Measurements from ENCODE around the gene SPATA2. TPM values are rescaled to one million over a fixed set of nuclear protein-coding genes. Genes with fewer than 3 reads are reported as not detected.
A peak's percentile ranks its signal among the peaks of the same experiment; 100 is the strongest.
"Not testable (repeated sequence)": the region's sequence is repeated elsewhere in the genome, so short reads cannot be mapped to it uniquely, and the experiment has no call there.

SPATA2 gene, protein sequence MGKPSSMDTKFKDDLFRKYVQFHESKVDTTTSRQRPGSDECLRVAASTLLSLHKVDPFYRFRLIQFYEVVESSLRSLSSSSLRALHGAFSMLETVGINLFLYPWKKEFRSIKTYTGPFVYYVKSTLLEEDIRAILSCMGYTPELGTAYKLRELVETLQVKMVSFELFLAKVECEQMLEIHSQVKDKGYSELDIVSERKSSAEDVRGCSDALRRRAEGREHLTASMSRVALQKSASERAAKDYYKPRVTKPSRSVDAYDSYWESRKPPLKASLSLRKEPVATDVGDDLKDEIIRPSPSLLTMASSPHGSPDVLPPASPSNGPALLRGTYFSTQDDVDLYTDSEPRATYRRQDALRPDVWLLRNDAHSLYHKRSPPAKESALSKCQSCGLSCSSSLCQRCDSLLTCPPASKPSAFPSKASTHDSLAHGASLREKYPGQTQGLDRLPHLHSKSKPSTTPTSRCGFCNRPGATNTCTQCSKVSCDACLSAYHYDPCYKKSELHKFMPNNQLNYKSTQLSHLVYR
- total RNA-seq = 8.0 to 8.8 TPM (median 8.1 TPM) in 3 replicates

DNA sequence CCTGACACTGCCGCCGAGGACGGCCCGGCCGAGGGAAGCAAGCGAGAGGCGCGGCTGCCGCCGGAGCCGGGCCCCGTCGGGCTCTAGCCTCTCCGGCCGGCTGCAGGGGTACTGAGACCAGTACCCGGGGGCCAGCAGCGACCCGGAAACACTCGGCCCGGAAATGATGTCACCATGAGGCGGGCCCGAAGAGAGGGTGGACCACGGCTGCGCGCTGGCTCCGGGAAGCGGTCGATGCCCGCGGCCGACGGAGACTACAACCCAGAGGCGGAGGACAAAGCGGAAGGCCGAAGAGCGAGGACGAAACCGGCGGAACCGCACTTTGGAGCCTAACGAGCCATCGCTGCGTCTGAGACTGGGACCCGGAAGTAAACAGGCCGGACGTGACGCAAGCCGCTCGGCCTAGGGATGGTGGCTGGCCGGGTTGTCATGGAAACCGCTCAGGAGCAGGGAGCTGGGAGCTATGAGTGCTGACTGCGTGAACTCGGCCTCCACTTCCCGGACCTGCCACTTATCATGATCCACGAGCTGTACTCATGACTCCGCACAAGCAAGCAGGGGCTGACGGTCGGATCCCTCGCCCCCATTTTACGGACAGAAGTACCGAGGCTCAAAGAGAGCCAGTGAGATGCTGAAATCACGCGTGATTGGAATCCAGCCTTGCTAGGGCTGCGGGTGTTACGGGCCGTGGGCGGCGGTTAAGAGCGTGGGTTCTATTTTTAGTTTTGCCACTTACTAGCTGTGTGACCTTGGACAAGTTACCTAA is at the start of gene SPATA2:
Gene SPATA2, minus strand, starts transcription at position 150 of the 766 bp plus-strand sequence. CDS start 7,039 bp downstream, outside the sequence.
- Mint-ChIP-seq H3K9me3 (no peaks in the 10 kb centered on the region), H3K27ac (peak within 1 kb of the TSS; percentile 100), H3K4me1 (peaks cover 24% of the 10 kb centered on the region), H3K27me3 (ENCODE audit: low read depth) (no peaks in the 10 kb centered on the region), H3K36me3 (no peaks in the 10 kb centered on the region), H3K4me3 (peak within 1 kb of the TSS; percentile 99)
- TF ChIP-seq, protein P1, sequence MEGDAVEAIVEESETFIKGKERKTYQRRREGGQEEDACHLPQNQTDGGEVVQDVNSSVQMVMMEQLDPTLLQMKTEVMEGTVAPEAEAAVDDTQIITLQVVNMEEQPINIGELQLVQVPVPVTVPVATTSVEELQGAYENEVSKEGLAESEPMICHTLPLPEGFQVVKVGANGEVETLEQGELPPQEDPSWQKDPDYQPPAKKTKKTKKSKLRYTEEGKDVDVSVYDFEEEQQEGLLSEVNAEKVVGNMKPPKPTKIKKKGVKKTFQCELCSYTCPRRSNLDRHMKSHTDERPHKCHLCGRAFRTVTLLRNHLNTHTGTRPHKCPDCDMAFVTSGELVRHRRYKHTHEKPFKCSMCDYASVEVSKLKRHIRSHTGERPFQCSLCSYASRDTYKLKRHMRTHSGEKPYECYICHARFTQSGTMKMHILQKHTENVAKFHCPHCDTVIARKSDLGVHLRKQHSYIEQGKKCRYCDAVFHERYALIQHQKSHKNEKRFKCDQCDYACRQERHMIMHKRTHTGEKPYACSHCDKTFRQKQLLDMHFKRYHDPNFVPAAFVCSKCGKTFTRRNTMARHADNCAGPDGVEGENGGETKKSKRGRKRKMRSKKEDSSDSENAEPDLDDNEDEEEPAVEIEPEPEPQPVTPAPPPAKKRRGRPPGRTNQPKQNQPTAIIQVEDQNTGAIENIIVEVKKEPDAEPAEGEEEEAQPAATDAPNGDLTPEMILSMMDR (IDR thresholded peaks at IDR 0.05; ENCODE audit: unreplicated experiment) = no peak
- peak; percentile 91 to 92 for DNase-seq (ENCODE audit: low spot score in 2 of 2, unreplicated experiment in 2 of 2)

DNA sequence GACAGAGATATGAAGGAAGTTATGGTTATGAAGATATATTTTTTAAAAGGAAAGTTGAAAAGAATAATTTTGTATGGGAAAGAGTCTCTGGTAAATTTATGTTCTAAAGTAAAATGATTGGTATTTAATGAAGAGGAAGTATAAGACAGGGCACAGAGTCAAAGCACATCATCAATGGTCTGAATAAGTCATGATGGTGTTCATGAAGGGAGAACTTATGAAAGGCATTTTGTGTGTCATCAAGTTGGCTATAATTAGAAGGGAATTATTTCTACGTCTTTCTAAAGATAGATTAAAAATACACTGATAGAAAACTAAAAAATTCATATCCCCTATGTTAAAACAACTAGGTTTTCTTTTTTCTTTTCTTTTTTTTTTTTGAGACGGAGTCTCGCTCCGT is 46.1 kb upstream of the SPATA2 start:
- Mint-ChIP-seq H3K27ac (no peak overlapping the region), H3K9me3 (no peaks in the 10 kb centered on the region), H3K36me3 (peaks cover 26% of the 10 kb centered on the region), H3K27me3 (ENCODE audit: low read depth) (no peaks in the 10 kb centered on the region), H3K4me3 (no peak overlapping the region), H3K4me1 (no peaks in the 10 kb centered on the region)
- TF ChIP-seq, protein P1 (IDR thresholded peaks at IDR 0.05; ENCODE audit: unreplicated experiment) = no peak
- no peak for DNase-seq (ENCODE audit: low spot score in 2 of 2, unreplicated experiment in 2 of 2)

DNA sequence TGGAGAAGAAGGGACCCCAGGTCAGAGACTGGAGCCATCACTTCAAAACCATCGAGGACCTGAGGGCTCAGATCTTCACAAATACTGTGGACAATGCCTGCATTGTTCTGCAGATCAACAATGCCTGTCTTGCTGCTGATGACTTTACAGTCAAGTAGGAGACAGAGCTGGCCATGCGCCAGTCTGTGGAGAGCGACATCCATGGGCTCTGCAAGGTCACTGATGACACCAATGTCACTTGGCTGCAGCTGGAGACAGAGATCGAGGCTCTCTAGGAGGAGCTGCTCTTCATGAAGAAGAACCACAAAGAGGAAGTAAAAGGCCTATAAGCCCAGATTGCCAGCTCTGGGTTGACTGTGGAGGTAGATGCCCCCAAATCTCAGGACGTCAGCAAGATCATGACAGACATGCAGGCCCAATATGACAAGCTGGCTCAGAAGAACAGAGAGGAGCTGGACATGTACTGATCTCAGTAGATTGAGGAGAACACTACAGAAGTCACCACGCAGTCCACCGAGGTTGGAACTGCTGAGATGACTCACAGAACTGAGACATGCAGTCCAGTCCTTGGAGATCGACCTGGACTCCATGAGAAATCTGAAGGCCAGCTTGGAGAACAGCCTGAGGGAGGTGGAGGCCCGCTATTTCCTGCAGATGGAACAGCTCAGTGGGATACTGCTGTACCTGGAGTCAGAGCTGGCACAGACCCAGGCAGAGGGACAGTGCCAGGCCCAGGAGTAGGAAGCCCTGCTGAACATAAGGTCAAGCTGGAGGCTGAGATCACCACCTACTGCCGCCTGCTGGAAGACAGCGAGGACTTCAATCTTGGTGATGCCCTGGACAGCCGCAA is 42.0 kb upstream of the SPATA2 start:
- not testable (repeated sequence) for H3K4me3 Mint-ChIP-seq; H3K27ac Mint-ChIP-seq; H3K9me3 Mint-ChIP-seq; H3K4me1 Mint-ChIP-seq; H3K27me3 Mint-ChIP-seq (ENCODE audit: low read depth); DNase-seq (ENCODE audit: low spot score in 2 of 2, unreplicated experiment in 2 of 2)
- H3K36me3 Mint-ChIP-seq = peaks cover 43% of the 10 kb centered on the region

DNA sequence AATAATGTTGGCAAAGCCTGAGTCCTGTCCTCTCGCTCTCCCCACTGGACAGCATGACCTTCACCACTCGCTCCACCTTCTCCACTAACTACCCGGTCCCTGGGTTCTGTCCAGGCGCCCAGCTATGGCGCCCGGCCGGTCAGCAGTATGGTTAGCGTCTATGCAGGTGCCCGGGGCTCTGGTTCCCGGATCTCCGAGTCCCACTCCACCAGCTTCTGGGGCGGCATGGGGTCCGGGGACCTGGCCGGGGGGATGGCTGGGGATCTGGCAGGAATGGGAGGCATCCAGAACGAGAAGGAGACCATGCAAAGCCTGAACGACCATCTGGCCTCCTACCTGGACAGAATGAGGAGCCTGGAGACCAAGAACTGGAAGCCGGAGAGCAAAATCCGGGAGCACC is 41.4 kb upstream of the SPATA2 start:
- no peaks in the 10 kb centered on the region for H3K9me3 Mint-ChIP-seq
- H3K4me3 Mint-ChIP-seq = no peak overlapping the region
- DNase-seq (ENCODE audit: low spot score in 2 of 2, unreplicated experiment in 2 of 2) = no peak
- H3K4me1 Mint-ChIP-seq = no peaks in the 10 kb centered on the region
- no peaks in the 10 kb centered on the region for H3K27me3 Mint-ChIP-seq (ENCODE audit: low read depth)
- TF ChIP-seq, protein P1 (IDR thresholded peaks at IDR 0.05; ENCODE audit: unreplicated experiment) = no peak
- H3K27ac Mint-ChIP-seq = no peak overlapping the region
- H3K36me3 Mint-ChIP-seq = peaks cover 46% of the 10 kb centered on the region

DNA sequence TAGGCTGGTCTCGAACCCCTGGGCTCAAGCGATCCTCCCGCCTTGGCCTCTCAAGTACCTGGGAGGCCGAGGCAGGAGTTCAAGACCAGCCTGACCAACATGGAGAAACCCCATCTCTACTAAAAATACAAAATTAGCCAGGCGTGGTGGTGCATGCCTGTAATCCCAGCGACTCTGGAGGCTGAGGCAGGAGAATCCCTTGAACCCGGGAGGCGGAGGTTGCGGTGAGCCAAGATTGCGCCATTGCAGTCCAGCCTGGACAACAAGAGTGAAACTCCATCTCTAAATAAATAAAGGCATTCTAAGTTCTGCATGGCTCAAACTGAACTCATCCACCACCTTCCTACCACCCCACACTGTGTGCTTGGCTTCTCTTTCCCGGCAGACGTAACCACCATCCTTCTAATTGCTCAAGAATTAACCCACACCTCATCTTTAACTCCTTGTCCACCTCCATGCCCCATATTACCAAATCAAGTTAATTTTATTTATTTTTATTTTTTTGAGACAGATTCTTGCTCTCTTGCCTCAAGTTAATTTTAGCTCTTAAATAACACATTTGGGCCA is 40.6 kb upstream of the SPATA2 start:
- H3K4me3 Mint-ChIP-seq = not testable (repeated sequence)

DNA sequence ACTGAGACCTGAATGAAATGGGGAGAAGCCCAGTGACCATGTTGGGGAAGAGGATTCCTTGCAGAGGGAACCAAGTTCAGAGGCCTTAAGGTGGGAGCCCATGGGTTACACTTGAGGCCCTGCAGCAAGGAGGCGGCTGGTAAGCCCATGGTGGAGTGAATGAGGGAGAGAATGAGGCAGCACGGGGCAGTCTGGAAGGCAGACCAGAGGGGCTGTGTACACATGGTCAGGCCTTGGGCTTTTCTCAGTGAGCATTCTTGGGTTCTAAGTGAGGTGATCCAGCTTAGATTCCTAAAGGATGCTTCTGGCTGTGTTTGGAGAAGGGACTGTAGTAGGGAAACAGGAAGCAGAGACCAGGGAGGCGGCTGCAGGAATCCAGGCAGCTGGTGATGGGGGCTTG is 39.8 kb upstream of the SPATA2 start:
- H3K4me3 Mint-ChIP-seq = no peak overlapping the region
- H3K9me3 Mint-ChIP-seq = no peaks in the 10 kb centered on the region
- no peak overlapping the region for H3K27ac Mint-ChIP-seq
- no peaks in the 10 kb centered on the region for H3K4me1 Mint-ChIP-seq
- TF ChIP-seq, protein P1 (IDR thresholded peaks at IDR 0.05; ENCODE audit: unreplicated experiment) = no peak
- H3K27me3 Mint-ChIP-seq (ENCODE audit: low read depth) = no peaks in the 10 kb centered on the region
- no peak for DNase-seq (ENCODE audit: low spot score in 2 of 2, unreplicated experiment in 2 of 2)
- H3K36me3 Mint-ChIP-seq = peaks cover 48% of the 10 kb centered on the region

More for the DNA sequence above, 40.6 kb upstream of the SPATA2 start:
- not testable (repeated sequence) for H3K4me1 Mint-ChIP-seq; H3K27me3 Mint-ChIP-seq (ENCODE audit: low read depth); H3K9me3 Mint-ChIP-seq; DNase-seq (ENCODE audit: low spot score in 2 of 2, unreplicated experiment in 2 of 2); H3K27ac Mint-ChIP-seq
- peaks cover 46% of the 10 kb centered on the region for H3K36me3 Mint-ChIP-seq
